Stimulated activated CD8-positive, alpha-beta memory T cell treated with anti-CD3 and anti-CD28 coated beads, Interleukin-15, amount 100 ng/mL, for 4 hours (primary cell): Measurements from ENCODE around the gene FER1L5.

Experiments
- DNase-seq, 2 donors: peaks; one replicate each; pipeline ENCODE4 v3.0.0-alpha.2; 2020; ENCODE audit warnings: low read depth in 2 of 2

FER1L5 gene

GRCh38 chr2:96695602-96696001 is 53.0 kb downstream of the FER1L5 start:
- DNase-seq: no peak

- no peak for DNase-seq
Observed at GRCh38 chr2:96697476-96697875, 54.9 kb downstream of the FER1L5 start.

GRCh38 chr2:96698221-96698861 is 55.8 kb downstream of the FER1L5 start:
- no peak for DNase-seq

- DNase-seq: no peak
Observed at GRCh38 chr2:96699021-96699420, 56.5 kb downstream of the FER1L5 start.

- DNase-seq: no peak
Observed at GRCh38 chr2:96699621-96700020, 57.1 kb downstream of the FER1L5 start.

- DNase-seq: no peak
Observed at GRCh38 chr2:96700086-96700485, 57.5 kb downstream of the FER1L5 start.

GRCh38 chr2:96701636-96702035 is 59.1 kb downstream of the FER1L5 start:
- no peak for DNase-seq

GRCh38 chr2:96702098-96702785 is 59.7 kb downstream of the FER1L5 start:
- no peak for DNase-seq

GRCh38 chr2:96703021-96703751 is 60.6 kb downstream of the FER1L5 start:
- DNase-seq: no peak

- no peak for DNase-seq
Observed at GRCh38 chr2:96710985-96711384, 68.4 kb downstream of the FER1L5 start.

- no peak for DNase-seq
Observed at GRCh38 chr2:96715658-96716057, 73.1 kb downstream of the FER1L5 start.

GRCh38 chr2:96716388-96716787 is 73.8 kb downstream of the FER1L5 start:
- DNase-seq: no peak

GRCh38 chr2:96726131-96726530 is 83.6 kb downstream of the FER1L5 start:
- DNase-seq: no peak

GRCh38 chr2:96727431-96727830 is 84.9 kb downstream of the FER1L5 start:
- no peak for DNase-seq

- DNase-seq: no peak
Observed at GRCh38 chr2:96729748-96730147, 87.2 kb downstream of the FER1L5 start.

GRCh38 chr2:96730212-96730611 is 87.6 kb downstream of the FER1L5 start:
- DNase-seq: no peak

GRCh38 chr2:96733931-96734330 is 91.4 kb downstream of the FER1L5 start:
- DNase-seq: no peak

- DNase-seq: no peak
Observed at GRCh38 chr2:96734880-96735583, 92.5 kb downstream of the FER1L5 start.

- no peak for DNase-seq
Observed at GRCh38 chr2:96737251-96737650, 94.7 kb downstream of the FER1L5 start.

- no peak for DNase-seq
Observed at GRCh38 chr2:96737831-96738230, 95.3 kb downstream of the FER1L5 start.

GRCh38 chr2:96739076-96739632 is 96.6 kb downstream of the FER1L5 start:
- no peak for DNase-seq
